Activated naive CD4-positive, alpha-beta T cell treated with anti-CD3 and anti-CD28 coated beads, Interleukin-2, amount 50 U/mL, for 16 hours (primary cell): Measurements from ENCODE around the gene IMP3.
"Not testable (repeated sequence)": the region's sequence is repeated elsewhere in the genome, so short reads cannot be mapped to it uniquely, and the experiment has no call there.

Experiments used
- DNase-seq: peaks from one replicate; pipeline ENCODE4 v3.0.0-alpha.2; 2020

Gene IMP3

GRCh38 chr15:75649848-75650247 lies 9.8 kb upstream of the IMP3 start:
- no peak for DNase-seq

- DNase-seq = no peak
These were observed 9.2 kb upstream of the IMP3 start for GRCh38 chr15:75649045-75649761.

GRCh38 chr15:75648156-75649000 lies 8.4 kb upstream of the IMP3 start:
- DNase-seq = no peak

- DNase-seq = peak; percentile 54
These were observed 7.5 kb upstream of the IMP3 start, which contains the start of gene SNX33 for GRCh38 chr15:75647370-75648155. TSS of gene SNX33 (plus strand) at chr15:75647912. CDS start at chr15:75649103, 1,191 bp downstream.

- no peak for DNase-seq
These were observed 6.9 kb upstream of the IMP3 start for GRCh38 chr15:75646944-75647364.

GRCh38 chr15:75646112-75646943 lies 6.3 kb upstream of the IMP3 start:
- DNase-seq = no peak

GRCh38 chr15:75644376-75644775 lies 4.4 kb upstream of the IMP3 start:
- no peak for DNase-seq

GRCh38 chr15:75641603-75642002 lies 1.6 kb upstream of the IMP3 start:
- DNase-seq = no peak

- no peak for DNase-seq
These were observed 1.1 kb upstream of the IMP3 start for GRCh38 chr15:75641179-75641503.

- DNase-seq = peak; percentile 54
These were observed 607 bp upstream of the IMP3 start for GRCh38 chr15:75640483-75641178.

GRCh38 chr15:75639191-75639708 lies 774 bp downstream of the IMP3 start:
- DNase-seq = no peak

GRCh38 chr15:75637245-75638009 lies 2.6 kb downstream of the IMP3 start:
- no peak for DNase-seq

- DNase-seq = no peak
These were observed 4.0 kb downstream of the IMP3 start for GRCh38 chr15:75636026-75636425.

GRCh38 chr15:75633922-75634321 lies 6.1 kb downstream of the IMP3 start:
- not testable (repeated sequence) for DNase-seq

GRCh38 chr15:75631935-75632334 lies 8.1 kb downstream of the IMP3 start:
- no peak for DNase-seq

GRCh38 chr15:75625542-75626347 lies 14.3 kb downstream of the IMP3 start, which contains the start of gene SNUPN:
TSS of gene SNUPN (minus strand) at chr15:75625725. CDS start at chr15:75621051, 4,674 bp downstream.
- peak; percentile 94 for DNase-seq

GRCh38 chr15:75622505-75622904 lies 17.5 kb downstream of the IMP3 start:
- DNase-seq = no peak

GRCh38 chr15:75620841-75621391 lies 19.1 kb downstream of the IMP3 start:
- DNase-seq = no peak

- DNase-seq = no peak
These were observed 19.8 kb downstream of the IMP3 start for GRCh38 chr15:75620058-75620820.
